Prostate gland (tissue), 2 donors: ENCODE results near the gene CCDC192. TPM values are rescaled to one million over a fixed set of nuclear protein-coding genes. Genes with fewer than 3 reads are reported as not detected.

ENCODE experiments used
- DNase-seq: peaks from one replicate; pipeline ENCODE4 v3.0.0-alpha.2; 2019; ENCODE audit warnings: low spot score
- H3K27ac ChIP-seq, 2 donors: fragments of 200-600 bp; sonication (generic); 2 replicates each; pipeline ENCODE4 v1.5.1; 2017 to 2019
- H3K27me3 ChIP-seq: fragments of 200-600 bp; sonication (generic); replicated peaks from 2 replicates; pipeline ENCODE4 v1.5.1; 2019; ENCODE audit not compliant: insufficient read depth
- H3K36me3 ChIP-seq, 2 donors: fragments of 200-600 bp; sonication (generic); 1 replicate in 1 of 2; 2 replicates in 1 of 2; pipeline versions ENCODE4 v1.5.1 to v1.8.1; 2017 to 2019
- H3K4me1 ChIP-seq: fragments of 200-600 bp; sonication (generic); replicated peaks from 2 replicates; pipeline ENCODE4 v1.5.1; 2019
- H3K4me3 ChIP-seq, 2 donors: fragments of 200-600 bp; sonication (generic); 2 replicates each; pipeline ENCODE4 v1.5.1; 2017 to 2019
- H3K9me3 ChIP-seq: fragments of 200-600 bp; sonication (generic); 2 replicates; pipeline ENCODE4 v1.5.1; 2017
- CTCF ChIP-seq, 4 experiments: fragments of 200-600 bp in 2 of 4; fragments of 450-650 bp in 2 of 4; sonication (generic) in 2 of 4; IDR thresholded peaks; 1 replicate in 3 of 4; 2 replicates in 1 of 4; pipeline ENCODE4 v1.5.1; 2016 to 2019; ENCODE audit warnings: antibody characterized with exemption in 4 of 4, mild to moderate bottlenecking in 2 of 4, moderate library complexity in 2 of 4
- POLR2A ChIP-seq: fragments of 450-650 bp; IDR thresholded peaks from one replicate; pipeline ENCODE4 v1.6.1; 2016; ENCODE audit warnings: antibody characterized with exemption, mild to moderate bottlenecking
- POLR2AphosphoS5 ChIP-seq: sonication (generic); formaldehyde crosslinking; IDR thresholded peaks from one replicate; pipeline ENCODE4 v1.6.1; 2017; ENCODE audit warnings: antibody characterized with exemption
- WGBS: methylation state at CpG from one replicate; pipeline ENCODE4 v1.1.5; 2018; 5-methylcytosine and 5-hydroxymethylcytosine counted together
- intact Hi-C: fragments of 100-400 bp; cut with DNase I; formaldehyde crosslinking; loops from one replicate; pipeline ENCODE4 v1.14.2; 2022
- total RNA-seq, 2 donors: library from RNA; depleted of rRNA; stranded (reverse); fragments of >200 nt; gene quantifications; one replicate each; pipeline ENCODE4 v1.1.0, GENCODE V29; 2016

CCDC192 gene
- total RNA-seq, 2 donors from 2014 or later = not detected

GRCh38 chr5:127799293-127799905, 96.2 kb downstream of the CCDC192 start:
- H3K27me3 ChIP-seq = no peaks in the 10 kb centered on the region
- no peak for DNase-seq
- no peaks in the 10 kb centered on the region for H3K9me3 ChIP-seq
- TF ChIP-seq CTCF (IDR thresholded peaks at IDR 0.05) (no peak), POLR2A (no peak), POLR2AphosphoS5 (no peak)
- no peaks in the 10 kb centered on the region for H3K36me3 ChIP-seq
- H3K4me3 ChIP-seq = no peak overlapping the region
- peaks cover 4% of the 10 kb centered on the region for H3K4me1 ChIP-seq
- H3K27ac ChIP-seq = no peak overlapping the region
- WGBS = 69% methylated on average over 2 of the region's 2 CpGs
- intact Hi-C loops = no loop called here

- intact Hi-C loops = no loop called here
- H3K27me3 ChIP-seq = no peaks in the 10 kb centered on the region
- no peaks in the 10 kb centered on the region for H3K9me3 ChIP-seq
- H3K36me3 ChIP-seq = no peaks in the 10 kb centered on the region
- peaks cover 4% of the 10 kb centered on the region for H3K4me1 ChIP-seq
- H3K4me3 ChIP-seq = no peak overlapping the region
- H3K27ac ChIP-seq = peak overlapping the region in 1 of 2 donors; percentile 45
- WGBS = 64% methylated on average over 2 of the region's 2 CpGs
- peak; percentile 32 for DNase-seq
- TF ChIP-seq POLR2AphosphoS5 (peak; percentile 61), CTCF (IDR thresholded peaks at IDR 0.05) (no peak), POLR2A (no peak)
Observed at GRCh38 chr5:127801751-127802476, 98.7 kb downstream of the CCDC192 start.

DNA sequence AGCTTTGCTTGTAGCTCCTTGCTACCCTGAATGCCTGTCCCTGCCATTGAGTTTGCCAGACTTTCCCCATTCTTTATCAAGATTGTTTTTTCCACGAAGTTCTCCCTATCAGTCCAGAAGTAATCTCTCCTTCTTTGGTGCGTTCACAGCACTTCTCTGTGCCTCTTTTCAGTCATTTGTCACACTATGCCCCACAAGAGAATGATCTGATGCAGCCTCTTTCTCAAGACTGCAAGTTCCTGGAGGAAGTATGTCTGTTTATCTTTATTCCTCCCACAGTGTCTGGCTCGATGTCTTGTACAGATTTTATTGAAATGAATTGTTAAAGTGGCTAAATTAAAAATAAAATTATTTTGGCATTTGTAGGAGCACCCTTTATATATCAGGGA, 99.3 kb downstream of the CCDC192 start:
- Histone ChIP-seq H3K4me3 (no peak overlapping the region), H3K27me3 (no peaks in the 10 kb centered on the region), H3K9me3 (no peaks in the 10 kb centered on the region), H3K27ac (peak overlapping the region in 1 of 2 donors; percentile 45), H3K36me3 (no peaks in the 10 kb centered on the region), H3K4me1 (peaks cover 4% of the 10 kb centered on the region)
- 41% methylated on average over 3 of the region's 3 CpGs for WGBS
- DNase-seq = no peak
- intact Hi-C loops = no loop called here
- TF ChIP-seq POLR2AphosphoS5 (no peak), CTCF (IDR thresholded peaks at IDR 0.05) (no peak), POLR2A (no peak)

DNA sequence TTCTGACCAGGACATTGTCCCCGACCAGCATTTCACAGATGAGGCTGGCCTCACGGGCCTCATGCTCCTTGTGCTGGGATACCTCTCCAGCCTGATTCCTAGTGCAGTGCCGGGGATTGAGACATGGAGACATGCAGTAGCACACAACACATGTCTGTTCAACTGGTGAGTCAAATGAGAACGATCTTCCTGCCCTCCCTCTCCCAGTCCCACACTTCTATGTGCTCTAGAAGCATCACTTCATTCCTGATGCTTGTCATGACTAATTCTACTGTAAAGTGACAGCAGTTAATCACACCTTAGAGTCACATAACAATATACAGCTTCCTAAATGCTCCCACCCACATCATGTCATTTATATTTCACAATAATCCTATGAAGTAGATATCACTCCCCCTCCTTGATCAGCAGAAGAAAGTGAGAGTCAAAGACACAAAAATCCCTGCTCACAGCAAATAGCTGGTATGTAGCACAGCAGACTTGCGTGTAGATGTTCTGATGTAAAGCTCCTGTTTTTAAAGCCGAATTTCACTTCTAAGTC, 101.8 kb downstream of the CCDC192 start:
- TF ChIP-seq POLR2AphosphoS5 (no peak), CTCF (IDR thresholded peaks at IDR 0.05) (no peak), POLR2A (no peak)
- no peak for DNase-seq
- Histone ChIP-seq H3K4me1 (peaks cover 4% of the 10 kb centered on the region), H3K9me3 (no peaks in the 10 kb centered on the region), H3K27ac (no peak overlapping the region), H3K4me3 (no peak overlapping the region), H3K36me3 (no peaks in the 10 kb centered on the region), H3K27me3 (no peaks in the 10 kb centered on the region)
- 70% methylated on average over 6 of the region's 6 CpGs for WGBS
- intact Hi-C loops = no loop called here
